Osteocyte (in vitro differentiated cells): ENCODE measurements around the gene ZDHHC19. TPM values are rescaled to one million over a fixed set of nuclear protein-coding genes. Genes with fewer than 3 reads are reported as not detected.

Source experiments
- DNase-seq: peaks from one replicate; pipeline ENCODE4 v3.0.0; 2021; ENCODE audit warnings: mixed read lengths; ENCODE audit not compliant: unreplicated experiment; ENCODE audit errors: extremely low spot score
- H3K27ac Mint-ChIP-seq: one replicate; pipeline ENCODE4 v1.8.0; 2021; ENCODE audit warnings: mild to moderate bottlenecking, mixed read lengths; ENCODE audit not compliant: unreplicated experiment
- H3K27me3 Mint-ChIP-seq: one replicate; pipeline ENCODE4 v1.8.0; 2021; ENCODE audit warnings: mixed read lengths; ENCODE audit not compliant: unreplicated experiment
- H3K36me3 Mint-ChIP-seq: one replicate; pipeline ENCODE4 v1.8.0; 2021; ENCODE audit warnings: mixed read lengths; ENCODE audit not compliant: unreplicated experiment
- H3K4me1 Mint-ChIP-seq: one replicate; pipeline ENCODE4 v1.8.0; 2021; ENCODE audit warnings: mixed read lengths; ENCODE audit not compliant: unreplicated experiment
- H3K4me3 Mint-ChIP-seq: one replicate; pipeline ENCODE4 v1.8.0; 2021; ENCODE audit warnings: mild to moderate bottlenecking, moderate library complexity, mixed read lengths; ENCODE audit not compliant: unreplicated experiment
- H3K9me3 Mint-ChIP-seq: one replicate; pipeline ENCODE4 v1.8.0; 2021; ENCODE audit warnings: mixed read lengths; ENCODE audit not compliant: unreplicated experiment
- CTCF ChIP-seq: fragments of 200-600 bp; sonication (generic); IDR thresholded peaks from 2 replicates; pipeline ENCODE4 v1.5.0; 2021; ENCODE audit warnings: antibody characterized with exemption, mild to moderate bottlenecking, moderate library complexity
- total RNA-seq: library from RNA; stranded (reverse); gene quantifications from 2 replicates; pipeline ENCODE4 v1.2.1, GENCODE V29; 2021

Gene ZDHHC19
- total RNA-seq, 1 donor from 2014 or later: not detected

GRCh38 chr3:196225086-196225485, 13.9 kb upstream of the ZDHHC19 start:
- Mint-ChIP-seq H3K27ac (no peak overlapping the region), H3K36me3 (no peaks in the 10 kb centered on the region), H3K4me3 (no peak overlapping the region), H3K4me1 (peaks cover 8% of the 10 kb centered on the region), H3K9me3 (no peaks in the 10 kb centered on the region), H3K27me3 (no peaks in the 10 kb centered on the region)
- DNase-seq: no peak
- TF ChIP-seq CTCF: no peak

DNA sequence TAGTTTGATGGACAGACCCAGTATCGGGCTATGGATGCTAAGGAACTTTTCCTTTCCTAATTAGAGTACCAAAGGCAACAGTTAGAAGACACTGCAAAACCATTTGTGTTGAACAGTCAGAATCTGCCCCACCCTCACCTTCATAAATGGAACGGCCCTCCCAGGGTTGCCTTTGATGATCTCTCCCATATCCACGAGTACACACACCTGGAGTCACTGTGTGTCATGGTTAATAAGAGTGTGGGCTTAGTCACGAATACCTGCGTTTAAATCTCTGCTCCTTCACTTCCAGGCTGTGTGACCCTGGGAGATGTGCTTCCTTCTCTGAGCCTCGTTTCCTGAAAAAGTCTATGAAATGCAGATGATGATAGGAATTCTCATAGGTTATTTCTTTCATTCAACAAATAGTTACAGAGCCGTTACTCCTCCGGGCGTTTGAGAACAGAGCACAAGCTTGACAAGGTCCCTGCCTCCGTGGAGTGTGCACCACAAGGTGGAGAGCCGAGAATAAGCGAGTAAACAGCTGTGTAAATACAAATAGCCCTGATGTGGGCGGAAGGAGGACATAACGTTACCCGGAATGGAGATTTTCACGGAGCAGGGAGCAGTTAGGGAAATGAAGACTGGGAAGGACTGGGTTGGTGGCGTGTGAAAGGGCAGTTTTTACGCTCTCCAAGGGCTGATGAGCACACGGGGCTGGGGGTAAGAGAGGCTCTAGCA, 11.8 kb upstream of the ZDHHC19 start:
- no peaks in the 10 kb centered on the region for H3K9me3 Mint-ChIP-seq
- no peak for DNase-seq
- no peak overlapping the region for H3K4me3 Mint-ChIP-seq
- no peaks in the 10 kb centered on the region for H3K27me3 Mint-ChIP-seq
- no peak overlapping the region for H3K27ac Mint-ChIP-seq
- no peak for TF ChIP-seq CTCF
- H3K36me3 Mint-ChIP-seq: no peaks in the 10 kb centered on the region
- peaks cover 18% of the 10 kb centered on the region for H3K4me1 Mint-ChIP-seq

- TF ChIP-seq CTCF: no peak
- no peak overlapping the region for H3K27ac Mint-ChIP-seq
- no peak for DNase-seq
- H3K36me3 Mint-ChIP-seq: no peaks in the 10 kb centered on the region
- H3K27me3 Mint-ChIP-seq: no peaks in the 10 kb centered on the region
- H3K9me3 Mint-ChIP-seq: no peaks in the 10 kb centered on the region
- no peak overlapping the region for H3K4me3 Mint-ChIP-seq
- H3K4me1 Mint-ChIP-seq: peaks cover 19% of the 10 kb centered on the region
Observed at GRCh38 chr3:196220991-196221390, 9.8 kb upstream of the ZDHHC19 start.

GRCh38 chr3:196220587-196220986, 9.4 kb upstream of the ZDHHC19 start:
- Mint-ChIP-seq H3K9me3 (no peaks in the 10 kb centered on the region), H3K4me1 (peaks cover 19% of the 10 kb centered on the region), H3K36me3 (no peaks in the 10 kb centered on the region), H3K27ac (no peak overlapping the region), H3K27me3 (no peaks in the 10 kb centered on the region), H3K4me3 (no peak overlapping the region)
- DNase-seq: no peak
- TF ChIP-seq CTCF: no peak

DNA sequence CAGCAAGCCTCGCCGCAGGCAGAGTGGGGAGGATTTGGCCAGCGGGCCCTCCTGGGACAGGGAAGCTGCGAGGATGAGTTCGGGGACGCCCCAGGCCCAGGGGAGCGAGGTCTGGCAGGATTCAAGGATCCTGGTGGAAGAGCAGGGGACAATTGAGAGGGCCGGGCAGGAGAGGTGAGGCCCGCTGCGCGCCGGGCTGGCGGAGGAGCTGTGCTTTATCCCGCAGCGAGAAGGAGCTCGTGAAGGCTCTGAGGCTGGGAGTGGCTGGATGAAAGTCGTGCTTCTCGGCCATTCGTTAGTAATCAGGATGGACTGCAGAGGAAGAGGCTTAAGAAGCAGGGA, 8.7 kb upstream of the ZDHHC19 start:
- Mint-ChIP-seq H3K27me3 (no peaks in the 10 kb centered on the region), H3K36me3 (no peaks in the 10 kb centered on the region), H3K4me1 (peaks cover 19% of the 10 kb centered on the region), H3K27ac (peak overlapping the region; percentile 95), H3K4me3 (no peak overlapping the region), H3K9me3 (no peaks in the 10 kb centered on the region)
- no peak for DNase-seq
- TF ChIP-seq CTCF: no peak
